Caco-2 (cell line): ENCODE measurements around the gene BTBD7. TPM values are rescaled to one million over a fixed set of nuclear protein-coding genes. Genes with fewer than 3 reads are reported as not detected.

Experiments
- BruUV-seq: library from RNA; stranded (reverse); fragments of 400-500 nt; replicated peaks from 2 replicates; lab custom pipeline; 2021; lab: Mats Ljungman, UMichigan
- CTCF ChIA-PET: fragments of 300-600 bp; sonication (Branson Sonifier 250); formaldehyde crosslinking; loops from one replicate; lab custom pipeline; 2022; ENCODE audit warnings: antibody characterized with exemption; lab: Charles Lee
- POLR2A ChIA-PET: fragments of 300-600 bp; sonication (Branson Sonifier 250); formaldehyde crosslinking; loops from one replicate; lab custom pipeline; 2022; ENCODE audit warnings: antibody characterized with exemption; lab: Charles Lee
- DNase-seq, 2 experiments: peaks; one replicate each; pipeline versions ENCODE4 v3.0.0 to v3.0.0-alpha.2; 2020 to 2022
- H3K27me3 ChIP-seq: replicated peaks from 2 replicates; pipeline ENCODE4 v1.6.0; 2011; ENCODE audit warnings: low read length; ENCODE audit not compliant: control insufficient read depth, insufficient read depth
- H3K36me3 ChIP-seq: 2 replicates; pipeline ENCODE4 v1.5.1; 2011; ENCODE audit warnings: low read length; ENCODE audit not compliant: control insufficient read depth, insufficient read depth
- H3K4me1 ChIP-seq: fragments of 250-450 bp; sonication (Bioruptor Pico); 2 replicates; pipeline ENCODE4 v1.5.1; 2020; ENCODE audit warnings: mild to moderate bottlenecking
- H3K4me3 ChIP-seq: 2 replicates; pipeline ENCODE4 v1.5.1; 2011; ENCODE audit warnings: low read depth, mild to moderate bottlenecking, control low read depth, low read length
- H3K9me3 ChIP-seq: fragments of 250-450 bp; sonication (Bioruptor Pico); 2 replicates; pipeline ENCODE4 v1.5.1; 2020; ENCODE audit warnings: mild to moderate bottlenecking, moderate library complexity
- H3K27ac Mint-ChIP-seq: one replicate; pipeline ENCODE4 v1.8.0; 2022; ENCODE audit warnings: mixed read lengths; ENCODE audit not compliant: unreplicated experiment
- H3K27me3 Mint-ChIP-seq: one replicate; pipeline ENCODE4 v1.8.0; 2022; ENCODE audit warnings: mixed read lengths; ENCODE audit not compliant: insufficient read depth, unreplicated experiment
- H3K36me3 Mint-ChIP-seq: one replicate; pipeline ENCODE4 v1.8.0; 2022; ENCODE audit warnings: mild to moderate bottlenecking, mixed read lengths; ENCODE audit not compliant: insufficient read depth, unreplicated experiment
- H3K4me1 Mint-ChIP-seq: one replicate; pipeline ENCODE4 v1.8.0; 2022; ENCODE audit warnings: low read depth, mixed read lengths; ENCODE audit not compliant: unreplicated experiment
- H3K4me3 Mint-ChIP-seq: one replicate; pipeline ENCODE4 v1.8.0; 2022; ENCODE audit warnings: mild to moderate bottlenecking, moderate library complexity, mixed read lengths; ENCODE audit not compliant: unreplicated experiment
- H3K9me3 Mint-ChIP-seq: one replicate; pipeline ENCODE4 v1.8.0; 2022; ENCODE audit warnings: mixed read lengths; ENCODE audit not compliant: unreplicated experiment
- CTCF ChIP-seq, 2 experiments: fragments of 200-600 bp in 1 of 2; IDR thresholded peaks; 1 replicate in 1 of 2; 2 replicates in 1 of 2; pipeline versions ENCODE4 v1.5.1 to v1.8.0; 2011 to 2022; ENCODE audit warnings: antibody characterized with exemption in 1 of 2, control low read depth in 1 of 2, inconsistent platforms in 1 of 2, low read depth in 1 of 2, low read length in 1 of 2, mild to moderate bottlenecking in 1 of 2, moderate library complexity in 1 of 2; ENCODE audit not compliant: insufficient read depth in 1 of 2, severe bottlenecking in 1 of 2, unreplicated experiment in 1 of 2
- intact Hi-C: fragments of 100-400 bp; cut with micrococcal nuclease; formaldehyde crosslinking; loops from one replicate; pipeline ENCODE4 v1.10.0; 2022; ENCODE audit not compliant: unreplicated experiment
- total RNA-seq: library from RNA; stranded (reverse); gene quantifications from 2 replicates; pipeline ENCODE4 v1.2.3, GENCODE V29; 2022

Gene BTBD7
- total RNA-seq, 1 experiment from 2014 or later, result 32.2 TPM

- no peak overlapping the region for H3K27ac Mint-ChIP-seq
- H3K36me3 Mint-ChIP-seq, result peaks cover 43% of the 10 kb centered on the region
- H3K27me3 Mint-ChIP-seq, result no peaks in the 10 kb centered on the region
- H3K9me3 Mint-ChIP-seq, result no peaks in the 10 kb centered on the region
- Histone ChIP-seq H3K4me3 (no peak overlapping the region), H3K9me3 (no peaks in the 10 kb centered on the region), H3K36me3 (no peaks in the 10 kb centered on the region), H3K27me3 (no peaks in the 10 kb centered on the region), H3K4me1 (no peaks in the 10 kb centered on the region)
- no peak for DNase-seq
- intact Hi-C loops, result no loop called here
- no peaks in the 10 kb centered on the region for H3K4me1 Mint-ChIP-seq
- H3K4me3 Mint-ChIP-seq, result no peak overlapping the region
- ChIA-PET POLR2A (no interaction called here), CTCF (no interaction called here)
- no TSS peak for BruUV-seq
- no peak for TF ChIP-seq CTCF (IDR thresholded peaks at IDR 0.05; ENCODE audit: insufficient read depth in 1 of 2, low read depth in 1 of 2, low read length in 1 of 2, severe bottlenecking in 1 of 2, unreplicated experiment in 1 of 2)
Observed at GRCh38 chr14:93214598-93214997, 118.2 kb downstream of the BTBD7 start.

GRCh38 chr14:93212432-93212831 is 120.4 kb downstream of the BTBD7 start:
- Histone ChIP-seq H3K9me3 (no peaks in the 10 kb centered on the region), H3K36me3 (no peaks in the 10 kb centered on the region), H3K4me1 (no peaks in the 10 kb centered on the region), H3K4me3 (no peak overlapping the region), H3K27me3 (no peaks in the 10 kb centered on the region)
- Mint-ChIP-seq H3K4me3 (no peak overlapping the region), H3K27ac (no peak overlapping the region), H3K9me3 (no peaks in the 10 kb centered on the region), H3K36me3 (peaks cover 37% of the 10 kb centered on the region), H3K4me1 (no peaks in the 10 kb centered on the region), H3K27me3 (no peaks in the 10 kb centered on the region)
- no peak for TF ChIP-seq CTCF (IDR thresholded peaks at IDR 0.05; ENCODE audit: insufficient read depth in 1 of 2, low read depth in 1 of 2, low read length in 1 of 2, severe bottlenecking in 1 of 2, unreplicated experiment in 1 of 2)
- ChIA-PET POLR2A (no interaction called here), CTCF (no interaction called here)
- intact Hi-C loops, result no loop called here
- no TSS peak for BruUV-seq
- no peak for DNase-seq

GRCh38 chr14:93207468-93208308 is 125.1 kb downstream of the BTBD7 start:
- Mint-ChIP-seq H3K4me1 (no peaks in the 10 kb centered on the region), H3K9me3 (no peaks in the 10 kb centered on the region), H3K36me3 (peaks cover 17% of the 10 kb centered on the region), H3K4me3 (peak overlapping the region; percentile 72), H3K27ac (peak overlapping the region; percentile 97), H3K27me3 (no peaks in the 10 kb centered on the region)
- no peaks in the 10 kb centered on the region for H3K9me3 ChIP-seq
- H3K4me1 ChIP-seq, result no peaks in the 10 kb centered on the region; the same call in 1 of the 2 replicates
- ChIA-PET CTCF (interaction anchor here (0.6 to 2.2 kb wide), 10 partner anchors 11 to 411 kb away, joined by 3 to 33 read pairs (median 6); partner anchors contain the start of genes LYSET and MOAP1), POLR2A (interaction anchor here (0.6 to 2.0 kb wide), 3 partner anchors 23 to 93 kb away, joined by 3 to 24 read pairs (median 4); partner anchors contain the start of genes LYSET and MOAP1)
- intact Hi-C loops, result loop anchor here (1.0 to 5.0 kb wide), 4 partner anchors 91 to 412 kb away; partner anchors contain the start of gene BTBD7
- TF ChIP-seq CTCF (IDR thresholded peaks at IDR 0.05; ENCODE audit: insufficient read depth in 1 of 2, low read depth in 1 of 2, low read length in 1 of 2, severe bottlenecking in 1 of 2, unreplicated experiment in 1 of 2), result peak; percentile 20 to 59
- BruUV-seq, result no TSS peak
- peak overlapping the region; percentile 98 for H3K4me3 ChIP-seq
- H3K36me3 ChIP-seq, result no peaks in the 10 kb centered on the region
- DNase-seq, result peak; percentile 64 to 73
- no peaks in the 10 kb centered on the region for H3K27me3 ChIP-seq
